Amygdala (tissue), 56 donors: Measurements from ENCODE around the gene GATB.
"Not testable (repeated sequence)": the region's sequence is repeated elsewhere in the genome, so short reads cannot be mapped to it uniquely, and the experiment has no call there.

ENCODE experiments used
- DNase-seq, 56 donors: peaks; one replicate each; lab custom pipeline; 2025; lab: John Stamatoyannopoulos, UW

Gene GATB

DNA sequence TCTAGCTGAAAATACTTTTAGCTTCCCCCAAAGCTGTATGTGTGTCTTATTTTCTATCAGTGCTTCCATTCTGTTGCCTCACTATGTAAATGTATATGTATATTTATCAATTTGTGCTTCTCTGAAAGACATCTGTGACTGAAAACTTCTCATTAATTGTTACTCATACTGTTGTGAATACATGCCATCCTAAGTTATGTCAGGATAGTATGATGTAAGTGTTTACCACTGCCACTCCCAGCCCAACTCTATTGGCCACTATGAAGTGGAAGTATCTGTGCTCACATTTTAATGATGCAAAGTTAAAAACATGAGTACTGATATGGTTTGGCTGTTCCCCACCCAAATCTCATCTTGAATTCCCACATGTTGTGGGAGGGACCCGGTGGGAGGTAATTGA, 24.4 kb downstream of the GATB start:
- no peak for DNase-seq

DNA sequence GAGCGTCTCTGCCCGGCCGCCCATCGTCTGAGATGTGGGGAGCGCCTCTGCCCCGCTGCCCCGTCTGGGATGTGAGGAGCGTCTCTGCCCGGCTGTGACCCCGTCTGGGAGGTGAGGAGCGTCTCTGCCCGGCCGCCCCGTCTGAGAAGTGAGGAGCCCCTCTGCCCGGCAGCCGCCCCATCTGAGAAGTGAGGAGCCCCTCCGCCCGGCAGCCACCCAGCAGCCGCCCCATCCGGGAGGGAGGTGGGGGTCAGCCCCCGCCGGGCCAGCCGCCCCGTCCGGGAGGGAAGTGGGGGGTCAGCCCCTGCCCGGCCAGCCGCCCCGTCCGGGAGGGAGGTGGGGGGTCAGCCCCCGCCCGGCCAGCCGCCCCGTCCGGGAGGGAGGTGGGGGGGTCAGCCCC, 29.1 kb downstream of the GATB start:
- not testable (repeated sequence) for DNase-seq

DNA sequence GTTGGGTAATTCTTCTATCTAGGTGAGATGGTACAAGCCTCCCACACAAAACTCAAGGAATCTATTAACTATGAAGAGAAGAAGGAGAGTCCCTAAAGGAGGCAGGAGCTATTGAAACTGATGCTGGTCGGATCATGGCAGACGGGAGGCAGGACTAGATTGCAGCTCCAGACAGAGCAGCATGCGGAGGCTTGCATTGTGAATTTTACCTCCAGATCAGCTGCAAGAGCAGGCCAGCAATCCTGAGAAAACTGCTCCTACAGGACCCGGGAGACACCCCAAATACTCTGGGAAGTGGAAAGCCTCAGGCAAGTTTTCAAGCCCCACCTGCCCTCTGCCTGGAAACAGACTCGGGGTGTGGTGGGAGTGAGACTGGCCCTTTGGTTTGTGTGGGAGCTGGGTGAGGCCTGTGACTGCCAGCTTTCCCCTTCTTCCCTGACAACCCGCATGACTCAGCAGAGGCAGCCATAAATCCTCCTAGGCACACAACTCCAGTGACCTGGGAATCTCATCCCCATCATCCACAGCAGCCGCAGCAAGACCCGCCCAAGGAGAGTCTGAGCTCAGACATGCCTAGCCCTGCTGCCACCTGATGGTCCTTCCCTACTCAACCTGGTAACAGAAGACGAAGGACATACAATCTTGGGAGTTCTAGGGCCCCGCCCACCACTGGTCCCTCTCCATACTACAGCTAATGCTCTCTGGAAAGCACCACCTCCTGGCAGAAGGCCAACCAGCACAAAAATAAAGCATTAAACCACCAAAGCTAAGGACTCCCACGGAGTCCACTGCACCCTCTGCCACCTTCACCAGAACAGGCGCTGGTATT, 30.9 kb downstream of the GATB start:
- no peak for DNase-seq

DNA sequence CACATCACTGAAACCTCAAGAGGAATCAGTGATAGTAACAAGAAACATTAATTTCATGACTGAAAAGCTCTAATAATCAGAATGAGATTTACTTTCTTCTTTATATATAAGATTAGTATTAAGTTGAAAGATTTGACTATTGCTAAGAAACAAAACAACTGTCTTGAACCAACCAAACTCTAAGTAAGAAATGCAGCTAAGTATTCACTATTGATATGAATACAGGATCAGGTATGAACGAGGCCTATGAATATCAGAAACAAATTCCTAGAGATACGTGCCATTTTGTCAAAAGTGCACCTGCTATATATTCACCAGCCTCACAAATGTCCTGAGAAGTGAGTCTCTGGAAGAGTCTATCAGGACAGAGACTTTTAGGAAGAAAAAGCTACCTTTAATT, 32.1 kb downstream of the GATB start:
- DNase-seq = no peak

DNA sequence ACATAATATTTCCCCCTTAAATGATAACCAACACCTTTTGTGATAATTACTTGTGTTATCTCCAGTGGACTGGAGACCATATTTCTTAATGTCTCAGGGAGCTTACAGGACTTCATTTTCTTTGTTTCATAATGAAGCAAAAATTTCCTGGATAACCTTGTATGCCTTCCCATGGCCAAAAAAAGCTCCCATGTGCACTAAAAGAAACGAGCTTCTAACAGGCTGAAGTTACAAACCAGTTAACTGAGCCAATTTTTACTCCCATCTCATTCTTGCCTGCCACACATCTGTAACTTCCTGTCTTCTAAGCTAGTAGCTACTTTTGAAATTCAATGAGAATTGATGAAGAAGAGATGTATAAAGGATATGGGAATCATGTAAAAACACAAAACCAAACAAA, 32.8 kb downstream of the GATB start:
- no peak for DNase-seq

DNA sequence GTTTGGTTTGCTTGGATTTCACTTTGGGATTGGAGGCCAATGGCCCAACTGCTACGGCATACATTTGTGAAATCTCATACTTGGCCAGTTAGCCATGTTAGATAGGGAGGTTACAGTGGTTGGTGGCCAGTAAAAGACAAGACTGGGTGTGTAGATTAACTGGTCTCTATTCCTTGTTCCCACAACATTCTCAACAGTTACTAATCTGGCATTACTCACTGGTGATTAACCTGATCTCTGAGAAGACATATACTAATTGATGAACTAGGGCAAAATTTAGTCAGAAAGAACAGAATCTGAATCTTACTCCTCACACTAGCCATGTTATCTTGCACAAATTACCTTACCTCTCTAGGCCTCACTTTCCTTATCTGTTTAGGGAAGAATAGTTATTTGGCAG, 33.4 kb downstream of the GATB start:
- DNase-seq = no peak

DNA sequence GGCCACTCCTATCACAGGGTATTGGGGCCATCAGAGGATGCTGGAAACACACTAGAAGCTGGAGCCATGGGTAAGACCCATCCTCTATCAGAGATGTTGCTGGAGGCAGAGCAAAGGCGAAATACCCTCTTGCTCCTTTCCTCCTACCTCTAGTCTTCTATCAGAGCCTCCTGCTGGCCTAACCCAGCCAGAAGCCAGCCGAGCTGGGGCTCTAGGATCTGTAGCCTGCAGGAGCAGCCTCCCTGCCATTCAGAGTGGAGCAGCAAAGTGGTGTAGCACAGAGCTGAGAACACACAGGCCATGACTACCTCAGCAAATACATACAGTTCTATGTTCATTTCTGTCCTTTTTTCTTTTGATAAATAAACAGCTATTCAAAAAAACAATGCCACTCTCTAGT, 35.7 kb downstream of the GATB start:
- no peak for DNase-seq

DNA sequence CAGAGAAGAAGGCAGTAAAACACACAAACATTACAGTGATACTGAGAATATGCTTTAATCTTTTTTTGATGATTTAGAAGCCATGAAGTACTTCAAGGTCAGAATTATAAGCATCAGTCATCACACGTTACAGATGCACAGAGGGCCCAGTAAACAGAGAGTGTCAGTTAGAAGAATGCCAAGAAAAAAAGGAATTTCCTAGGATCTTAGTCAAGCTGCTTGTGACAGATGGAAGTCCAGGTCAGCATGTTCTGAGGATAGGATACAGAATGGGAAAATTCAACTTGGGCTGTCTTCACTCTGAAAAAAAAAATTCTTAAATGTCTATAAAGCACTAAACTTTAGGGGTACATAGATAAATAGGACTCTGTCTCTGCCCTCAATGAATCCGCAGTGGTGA, 38.9 kb downstream of the GATB start:
- no peak for DNase-seq

DNA sequence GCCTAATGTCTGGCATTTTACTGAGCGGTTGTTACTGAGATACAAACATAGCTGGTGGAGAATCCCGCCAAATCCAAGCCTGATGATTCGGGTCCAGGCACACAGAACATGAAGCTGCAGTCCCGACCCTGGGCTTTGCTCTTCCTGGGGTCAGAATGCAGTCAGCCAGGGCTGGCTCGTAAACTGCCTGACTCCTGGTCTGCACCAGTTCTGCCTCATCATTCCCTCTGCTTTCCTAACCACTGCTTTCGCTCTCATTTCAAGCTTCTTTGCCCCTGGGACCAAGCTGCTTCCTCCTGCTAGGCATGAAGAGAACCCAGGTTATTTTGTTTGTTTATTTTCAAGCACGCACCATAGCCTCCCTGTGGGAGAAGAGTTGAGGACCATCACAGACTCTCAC, 39.3 kb downstream of the GATB start:
- DNase-seq = no peak

DNA sequence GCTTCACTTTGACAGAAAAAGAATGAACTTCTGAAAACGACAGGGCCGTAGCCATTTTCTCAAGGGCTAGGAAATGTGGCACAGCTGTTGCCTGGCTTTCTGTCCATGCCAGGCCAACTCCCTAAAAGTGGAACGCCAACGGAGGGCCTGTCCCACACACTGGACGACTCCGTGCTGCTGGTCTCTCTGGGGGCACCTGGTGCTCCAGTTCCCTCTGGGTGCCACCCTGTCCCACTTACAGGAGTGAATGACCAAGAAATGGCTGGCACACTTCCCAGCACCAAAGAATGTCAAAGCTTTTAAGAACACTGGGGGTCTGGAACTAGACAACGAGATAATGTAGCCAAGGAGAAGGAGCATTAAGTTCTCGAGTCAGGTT, 40.9 kb downstream of the GATB start:
- no peak for DNase-seq

DNA sequence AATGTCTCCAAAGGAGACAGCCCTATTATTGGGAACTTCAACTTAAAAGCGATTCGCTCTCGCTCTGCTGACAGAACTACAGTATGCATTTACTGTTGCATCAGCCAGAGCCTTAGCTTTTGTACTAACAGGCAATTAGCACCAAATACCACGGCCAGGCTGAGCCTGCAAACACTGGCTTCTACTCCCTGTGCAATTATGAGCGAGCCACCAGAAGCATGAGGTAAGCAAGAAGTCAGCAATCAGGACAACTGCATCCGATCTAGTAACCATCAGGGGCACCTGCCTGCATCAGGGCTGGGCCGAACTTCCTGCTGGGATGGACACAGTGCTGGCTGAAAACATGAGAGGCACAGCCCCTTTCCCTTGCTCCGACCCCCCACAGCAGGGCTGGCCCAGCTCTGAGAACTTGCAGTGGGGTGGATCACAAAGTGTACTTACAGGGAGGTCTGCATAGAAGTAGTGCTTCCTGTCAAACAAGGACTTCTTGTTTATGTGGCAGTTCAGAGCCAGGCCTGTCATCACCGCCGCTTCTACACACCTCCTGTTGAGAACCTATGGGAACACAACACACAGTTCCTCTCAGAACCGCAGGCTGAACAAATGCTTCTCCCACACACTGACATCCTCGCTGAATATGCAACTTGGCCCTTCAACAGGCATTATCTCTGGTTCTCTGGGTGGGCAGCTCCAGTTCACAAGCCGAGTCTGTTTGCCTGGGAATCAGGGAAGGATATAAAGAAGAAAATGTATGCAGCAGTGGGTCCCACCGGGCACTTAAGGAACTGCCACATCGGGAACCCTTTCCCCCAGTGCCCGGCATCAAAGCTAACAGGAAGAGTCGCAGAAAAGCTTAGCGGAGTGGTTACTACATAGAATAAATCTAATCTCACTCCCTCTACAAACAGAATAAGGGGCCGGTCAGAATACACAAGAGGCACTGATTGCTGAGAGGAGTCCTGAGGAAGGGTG, 41.5 kb downstream of the GATB start:
- DNase-seq = peak in 1 of 56 donors; percentile 14

DNA sequence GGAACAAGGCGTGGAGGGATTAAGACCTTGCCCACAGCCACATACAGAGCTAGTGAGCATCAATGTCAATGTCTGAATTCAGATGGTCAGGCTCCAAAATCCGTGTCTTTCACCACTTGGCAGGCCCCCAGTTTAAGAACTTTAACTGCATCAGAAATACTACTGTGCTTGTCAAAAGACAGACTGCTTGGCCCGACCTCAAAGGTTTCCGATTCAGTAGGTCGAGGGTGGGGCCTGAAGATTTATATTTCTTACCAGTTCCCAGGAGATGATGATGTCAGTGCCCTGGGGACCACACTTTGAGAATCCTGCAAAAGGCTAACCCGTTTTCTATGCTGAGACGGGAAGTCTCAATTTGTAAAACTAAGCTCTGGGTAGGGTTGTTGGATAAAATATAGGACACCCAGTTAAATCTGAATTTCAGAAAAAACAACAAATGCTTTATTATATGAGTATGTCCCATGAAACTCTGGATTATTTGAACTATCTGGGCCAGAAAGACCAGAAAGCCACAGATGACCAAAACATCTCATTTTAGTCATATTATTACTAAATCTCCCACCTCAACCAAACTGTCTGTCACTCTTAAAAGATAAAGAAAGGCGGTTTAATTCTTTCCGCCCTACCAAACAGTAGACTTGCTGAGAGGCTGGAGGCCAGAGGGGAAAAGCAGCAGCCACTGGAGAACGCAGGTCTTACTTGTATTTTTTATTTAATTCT, 42.7 kb downstream of the GATB start:
- peak in 3 of 56 donors; percentile 9 to 49 (median 27) for DNase-seq

DNA sequence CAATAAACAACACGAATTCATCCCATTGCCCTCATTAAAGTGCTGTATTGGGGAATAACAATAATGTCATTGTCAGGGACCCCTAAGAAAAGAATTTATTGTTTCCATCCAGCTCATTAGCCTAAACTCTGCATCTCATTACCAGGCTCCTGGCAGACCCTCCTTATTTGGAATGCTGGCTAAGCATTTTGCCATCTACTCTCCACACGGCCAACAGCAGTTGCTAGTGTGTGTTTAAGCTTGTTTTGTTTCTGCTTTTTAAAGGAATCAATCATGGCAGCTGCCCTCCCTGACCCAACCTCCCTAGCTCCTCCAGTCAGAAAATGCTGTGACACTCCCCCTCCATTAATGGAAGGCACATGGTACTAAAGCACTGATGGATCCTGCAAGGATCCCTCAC, 43.5 kb downstream of the GATB start:
- peak in 45 of 56 donors; percentile 11 to 80 (median 42) for DNase-seq

DNA sequence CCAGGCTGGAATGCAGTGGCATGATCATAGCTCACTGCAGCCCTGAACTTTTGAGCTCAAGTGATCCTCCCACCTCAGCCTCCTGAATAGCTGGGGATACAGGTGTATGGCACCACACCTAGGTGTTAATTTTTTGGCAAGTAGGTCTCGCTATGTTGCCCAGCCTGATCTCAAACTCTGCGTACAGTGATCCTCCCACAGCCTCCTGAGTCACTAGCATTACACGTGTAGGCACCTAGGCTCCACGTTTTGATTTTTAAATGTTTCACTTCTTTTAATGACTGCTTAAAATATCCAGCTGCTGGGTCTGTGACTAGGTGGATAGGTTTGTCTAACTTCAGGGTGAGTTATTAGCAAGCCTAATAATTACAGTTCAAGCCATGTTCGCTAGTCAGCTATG, 44.5 kb downstream of the GATB start:
- peak in 1 of 56 donors; percentile 15 for DNase-seq

DNA sequence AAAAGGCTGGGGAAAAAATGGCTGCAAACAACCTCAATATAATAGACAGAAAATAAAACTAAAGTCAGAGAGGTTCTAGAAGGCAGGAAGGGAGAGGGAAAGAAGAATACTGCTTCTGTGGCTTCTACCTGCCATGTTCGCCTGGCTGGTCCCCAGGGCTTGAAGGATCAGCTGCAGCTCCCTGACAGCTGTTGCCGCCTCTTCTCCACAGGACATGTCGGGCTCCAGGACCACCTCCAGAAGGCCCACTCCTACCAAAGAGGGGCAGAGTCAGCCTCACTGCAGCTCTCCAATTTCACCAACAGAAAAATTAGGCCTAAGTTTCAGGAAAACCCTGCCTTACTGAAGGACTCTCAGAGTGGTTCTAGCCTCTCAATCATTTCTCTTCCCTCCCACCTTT, 44.9 kb downstream of the GATB start:
- DNase-seq = no peak

DNA sequence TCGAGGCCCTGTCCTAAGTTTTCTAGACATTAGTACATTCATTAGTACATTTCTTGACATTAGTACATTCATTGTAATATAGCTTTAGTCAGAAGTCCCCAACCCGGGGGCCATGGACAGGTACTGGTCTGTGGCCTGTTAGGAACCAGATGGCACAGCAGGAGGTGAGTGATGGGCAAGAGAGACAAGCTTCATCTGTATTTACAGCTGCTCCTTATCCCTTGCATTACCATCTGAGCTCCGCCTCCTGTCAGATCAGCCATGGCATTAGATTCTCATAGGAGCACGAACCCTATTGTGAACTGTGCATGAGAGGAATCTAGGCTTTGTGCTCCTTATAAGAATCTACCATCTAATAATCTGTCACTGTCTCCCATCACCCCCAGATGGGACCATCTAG, 48.0 kb downstream of the GATB start:
- no peak for DNase-seq

DNA sequence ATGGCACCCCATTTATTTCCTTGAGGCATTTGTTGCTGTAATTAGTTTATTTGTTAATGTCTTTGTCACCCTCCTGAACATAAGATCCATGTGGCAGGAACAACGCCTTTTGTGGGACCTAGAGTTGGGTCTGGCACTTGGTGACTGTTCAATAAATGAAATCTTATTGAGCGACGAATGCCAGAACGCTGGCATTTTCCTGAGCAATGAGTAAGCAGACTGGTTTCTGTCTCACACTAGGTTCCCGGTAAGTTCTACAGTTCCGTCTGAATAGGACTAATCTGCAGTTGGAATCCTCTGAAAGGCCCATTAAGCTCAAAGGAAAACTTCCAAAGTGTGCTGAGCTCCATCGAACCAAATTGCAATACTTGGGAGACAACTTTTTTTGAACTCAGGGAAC, 49.2 kb downstream of the GATB start:
- peak in 10 of 56 donors; percentile 7 to 36 (median 18) for DNase-seq

DNA sequence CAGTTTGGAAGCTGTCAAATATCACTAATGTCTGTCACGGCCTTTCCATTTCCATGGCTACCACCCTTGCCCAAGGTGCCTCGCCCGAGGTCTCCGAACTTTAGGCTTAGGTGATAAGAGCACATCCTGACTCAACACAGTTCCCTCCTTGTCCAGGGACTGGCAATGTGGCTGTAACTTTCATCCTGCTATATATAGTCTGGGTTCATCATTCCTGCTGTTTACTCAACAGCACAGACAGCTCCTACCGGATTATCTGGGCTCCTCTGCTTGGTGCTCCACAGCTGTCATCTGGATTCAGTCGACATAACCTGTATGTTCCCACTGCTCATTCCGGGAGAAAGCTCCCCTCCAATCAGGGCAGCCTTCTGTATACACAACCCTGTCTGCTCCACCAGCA, 51.2 kb downstream of the GATB start:
- DNase-seq = no peak

DNA sequence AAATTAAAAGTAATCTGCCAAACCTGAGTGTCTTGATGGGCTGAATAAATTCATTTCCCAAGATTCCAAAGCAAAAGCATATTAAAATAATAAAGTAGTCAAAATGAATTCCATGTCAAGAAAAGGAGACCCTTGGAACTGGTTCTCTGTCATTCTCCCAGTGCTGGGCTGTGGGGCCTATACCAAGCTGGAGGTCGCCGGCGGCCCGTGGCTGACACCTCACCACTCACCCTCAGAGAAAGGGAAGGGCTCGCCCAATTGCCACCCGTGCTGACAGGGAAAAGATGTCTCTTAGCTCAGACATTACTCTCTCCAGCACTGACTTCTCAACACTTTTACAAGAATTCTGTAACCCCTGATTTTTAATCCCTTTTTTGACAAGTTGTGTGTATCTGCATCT, 51.7 kb downstream of the GATB start:
- DNase-seq = no peak

DNA sequence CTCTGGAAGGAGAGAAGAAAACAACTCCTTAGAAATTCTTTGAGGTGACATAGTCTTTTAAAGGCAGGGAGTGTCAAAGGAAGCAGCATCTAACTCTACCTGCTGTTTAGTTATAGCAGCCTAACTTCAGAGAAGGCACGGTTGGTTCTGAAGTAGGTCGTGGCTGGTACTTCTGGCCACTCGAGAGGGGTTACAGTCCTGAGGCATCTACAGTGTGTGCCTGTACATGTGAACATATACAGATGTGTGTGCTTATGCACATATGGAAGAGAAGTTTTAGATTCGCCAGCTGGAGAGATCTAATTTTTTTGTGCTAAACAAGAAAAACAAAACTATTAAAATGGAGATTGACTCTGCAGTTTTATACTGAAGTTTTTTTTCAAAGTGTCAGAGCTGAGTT, 52.7 kb downstream of the GATB start:
- DNase-seq = no peak

DNA sequence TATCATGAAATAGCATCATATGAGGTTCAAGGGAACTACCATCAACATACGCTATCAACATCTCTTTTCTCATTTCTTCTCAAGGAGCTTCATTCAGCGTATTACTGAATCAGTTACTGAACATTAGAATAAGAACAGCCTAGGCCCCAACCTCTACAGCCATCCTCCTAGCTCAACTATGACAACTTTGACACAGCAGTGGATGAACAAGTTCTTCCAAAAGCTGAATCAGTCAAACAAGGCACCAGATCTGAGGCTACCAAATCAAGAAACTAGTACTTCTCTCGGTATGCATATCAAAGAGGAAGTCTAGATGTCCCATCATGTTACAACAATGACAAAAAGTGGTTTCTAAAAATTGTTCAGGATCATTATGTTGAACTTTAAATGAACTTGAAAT, 57.4 kb downstream of the GATB start:
- DNase-seq = no peak
